Measurements from ENCODE around the gene TAMM41.
A peak's percentile ranks its signal among the peaks of the same experiment; 100 is the strongest.

Gene TAMM41

DNA sequence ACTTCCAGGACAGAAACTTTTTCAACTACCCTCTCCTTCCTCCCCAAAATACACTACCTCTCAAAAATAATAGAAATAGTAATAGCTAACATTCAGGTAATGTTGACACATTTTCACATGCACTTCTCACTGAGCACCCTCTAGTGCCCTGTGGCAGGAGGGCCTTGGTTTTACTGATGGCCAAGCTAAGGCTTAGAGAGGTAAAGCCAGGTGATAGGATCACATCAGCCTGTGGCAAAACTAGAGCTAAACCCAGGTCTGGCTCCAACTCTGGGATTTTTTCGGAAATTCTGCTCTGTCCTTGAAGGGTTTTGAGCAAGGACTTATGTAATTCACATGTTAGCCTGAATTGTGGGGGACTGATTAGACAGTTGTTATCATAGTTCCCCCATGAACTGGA is 922 bp upstream of the TAMM41 start:
- in situ Hi-C loops (cut with MboI; ENCODE audit: low sequenced_read_pairs, unreplicated experiment), result no loop called here
- DNase-seq (ENCODE audit: low spot score), result peak; percentile 22
- TF ChIP-seq, protein P1, sequence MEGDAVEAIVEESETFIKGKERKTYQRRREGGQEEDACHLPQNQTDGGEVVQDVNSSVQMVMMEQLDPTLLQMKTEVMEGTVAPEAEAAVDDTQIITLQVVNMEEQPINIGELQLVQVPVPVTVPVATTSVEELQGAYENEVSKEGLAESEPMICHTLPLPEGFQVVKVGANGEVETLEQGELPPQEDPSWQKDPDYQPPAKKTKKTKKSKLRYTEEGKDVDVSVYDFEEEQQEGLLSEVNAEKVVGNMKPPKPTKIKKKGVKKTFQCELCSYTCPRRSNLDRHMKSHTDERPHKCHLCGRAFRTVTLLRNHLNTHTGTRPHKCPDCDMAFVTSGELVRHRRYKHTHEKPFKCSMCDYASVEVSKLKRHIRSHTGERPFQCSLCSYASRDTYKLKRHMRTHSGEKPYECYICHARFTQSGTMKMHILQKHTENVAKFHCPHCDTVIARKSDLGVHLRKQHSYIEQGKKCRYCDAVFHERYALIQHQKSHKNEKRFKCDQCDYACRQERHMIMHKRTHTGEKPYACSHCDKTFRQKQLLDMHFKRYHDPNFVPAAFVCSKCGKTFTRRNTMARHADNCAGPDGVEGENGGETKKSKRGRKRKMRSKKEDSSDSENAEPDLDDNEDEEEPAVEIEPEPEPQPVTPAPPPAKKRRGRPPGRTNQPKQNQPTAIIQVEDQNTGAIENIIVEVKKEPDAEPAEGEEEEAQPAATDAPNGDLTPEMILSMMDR (IDR thresholded peaks at IDR 0.05; ENCODE audit: borderline replicate concordance, control extremely low read depth, extremely low read depth, insufficient read depth, missing control alignments), result no peak

DNA sequence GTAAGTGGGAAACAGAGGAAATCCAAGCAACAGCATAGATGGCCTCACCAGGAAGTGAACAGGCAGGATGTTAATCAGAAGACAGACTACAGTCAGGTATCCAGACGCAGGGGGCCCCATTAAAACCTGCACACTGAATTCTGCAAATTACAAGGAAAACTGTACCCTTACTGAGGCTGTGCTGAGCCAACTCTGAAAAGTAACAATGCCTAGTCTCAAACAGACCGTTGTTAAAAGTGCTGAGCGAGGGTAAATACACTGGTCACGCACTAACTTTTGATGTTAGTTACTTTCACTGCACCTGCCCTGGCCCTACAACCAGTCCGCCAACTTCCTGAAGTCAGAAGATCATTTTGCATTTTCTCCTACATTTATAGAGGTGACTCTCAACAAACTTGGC is 1.0 kb downstream of the TAMM41 start:
- in situ Hi-C loops (cut with MboI; ENCODE audit: low sequenced_read_pairs, unreplicated experiment), result no loop called here
- DNase-seq (ENCODE audit: low spot score), result peak; percentile 34
- TF ChIP-seq, protein P1 (IDR thresholded peaks at IDR 0.05; ENCODE audit: borderline replicate concordance, control extremely low read depth, extremely low read depth, insufficient read depth, missing control alignments), result no peak

DNA sequence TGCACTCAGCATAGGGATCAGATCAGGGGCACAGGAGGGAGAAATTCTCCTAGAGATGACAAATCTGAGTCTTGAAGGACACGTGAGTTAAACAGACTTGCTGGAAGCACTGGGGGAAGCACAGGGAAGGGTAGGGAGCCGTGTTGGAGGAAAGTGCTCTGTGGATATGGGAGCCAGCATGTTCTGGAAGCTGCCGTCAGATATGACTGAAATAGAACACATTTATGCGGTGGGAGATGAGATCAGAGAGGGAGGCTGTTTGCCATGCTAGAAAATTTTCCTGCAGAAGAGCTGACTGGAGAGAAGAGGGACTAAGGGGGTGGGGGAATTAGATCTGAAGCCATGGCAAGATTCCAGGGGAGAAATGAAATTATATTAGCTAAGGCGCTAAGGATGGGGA is 1.8 kb downstream of the TAMM41 start:
- DNase-seq (ENCODE audit: low spot score), result no peak
- in situ Hi-C loops (cut with MboI; ENCODE audit: low sequenced_read_pairs, unreplicated experiment), result no loop called here
- TF ChIP-seq, protein P1 (IDR thresholded peaks at IDR 0.05; ENCODE audit: borderline replicate concordance, control extremely low read depth, extremely low read depth, insufficient read depth, missing control alignments), result no peak

DNA sequence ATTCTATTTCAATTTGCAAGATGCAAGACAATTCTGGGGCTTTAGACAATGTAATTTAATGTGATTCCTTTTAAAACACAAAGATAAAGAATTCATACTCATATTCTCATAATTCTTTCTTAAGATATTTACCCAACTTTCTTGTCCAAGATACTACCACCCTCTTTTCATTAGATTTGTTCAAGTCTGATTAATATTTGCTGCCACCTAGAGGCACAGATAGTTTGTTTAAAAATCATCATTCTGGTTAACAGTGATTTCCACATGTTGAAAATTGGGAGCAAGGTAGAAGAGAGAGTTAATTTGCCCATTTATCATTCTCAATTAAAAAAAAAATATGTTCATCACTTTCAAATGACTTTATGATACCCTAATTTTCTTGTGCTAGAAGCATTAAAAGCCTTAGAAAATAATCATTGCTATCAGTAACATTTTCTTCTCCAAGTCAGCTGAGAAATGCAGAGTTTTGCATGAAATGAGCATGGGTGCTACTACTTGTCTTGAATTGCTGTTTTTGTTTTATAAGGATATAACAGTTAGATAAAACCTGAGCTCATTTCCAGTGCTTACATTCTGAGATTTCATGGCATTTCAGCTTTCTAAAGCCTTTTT is 11.6 kb downstream of the TAMM41 start:
- TF ChIP-seq, protein P1 (IDR thresholded peaks at IDR 0.05; ENCODE audit: borderline replicate concordance, control extremely low read depth, extremely low read depth, insufficient read depth, missing control alignments), result no peak
- in situ Hi-C loops (cut with MboI; ENCODE audit: low sequenced_read_pairs, unreplicated experiment), result no loop called here
- DNase-seq (ENCODE audit: low spot score), result peak; percentile 23

DNA sequence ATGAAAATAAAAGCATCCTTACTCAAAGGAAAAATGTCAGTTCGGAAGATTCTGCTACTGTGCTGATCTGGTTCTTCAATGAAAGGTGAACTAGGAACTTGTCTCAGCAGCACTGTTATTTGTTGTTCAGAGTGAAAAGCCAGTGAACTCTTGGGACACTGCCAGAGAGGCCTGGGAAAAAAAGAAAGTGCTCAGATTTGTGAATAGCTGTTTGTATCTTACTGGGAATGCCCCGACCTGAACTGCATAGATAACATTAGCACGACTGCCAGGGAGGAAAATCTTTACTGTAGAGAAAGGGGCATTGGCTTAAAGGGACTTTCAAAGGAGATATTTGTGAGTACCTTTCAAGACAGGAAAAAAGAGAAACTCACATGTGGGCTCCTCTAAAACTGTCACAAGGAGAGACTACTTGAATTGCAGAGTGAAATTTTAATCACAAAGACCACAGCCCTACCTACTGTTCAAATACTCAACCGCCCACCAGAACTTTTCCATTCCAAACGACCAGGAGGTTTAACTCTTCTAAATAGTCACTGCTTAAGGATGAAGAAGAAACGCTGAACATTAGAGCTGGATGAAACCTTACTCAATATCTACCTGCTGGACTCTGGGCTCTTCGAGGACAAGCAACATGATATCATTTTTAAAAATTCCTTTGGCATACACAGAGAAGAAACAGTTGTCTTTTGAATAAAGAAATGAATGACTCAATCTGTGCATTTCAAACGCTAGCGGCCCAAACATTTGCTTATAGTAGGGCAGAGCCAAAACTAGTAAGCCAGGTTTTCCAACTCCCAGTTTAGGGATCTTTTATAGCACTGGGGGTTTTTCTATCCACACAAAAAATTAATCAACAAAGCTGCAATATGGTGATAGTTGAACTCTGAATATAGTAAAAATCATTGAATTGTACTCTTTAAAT is 13.4 kb downstream of the TAMM41 start:
- in situ Hi-C loops (cut with MboI; ENCODE audit: low sequenced_read_pairs, unreplicated experiment), result no loop called here
- TF ChIP-seq, protein P1 (IDR thresholded peaks at IDR 0.05; ENCODE audit: borderline replicate concordance, control extremely low read depth, extremely low read depth, insufficient read depth, missing control alignments), result no peak
- no peak for DNase-seq (ENCODE audit: low spot score)

DNA sequence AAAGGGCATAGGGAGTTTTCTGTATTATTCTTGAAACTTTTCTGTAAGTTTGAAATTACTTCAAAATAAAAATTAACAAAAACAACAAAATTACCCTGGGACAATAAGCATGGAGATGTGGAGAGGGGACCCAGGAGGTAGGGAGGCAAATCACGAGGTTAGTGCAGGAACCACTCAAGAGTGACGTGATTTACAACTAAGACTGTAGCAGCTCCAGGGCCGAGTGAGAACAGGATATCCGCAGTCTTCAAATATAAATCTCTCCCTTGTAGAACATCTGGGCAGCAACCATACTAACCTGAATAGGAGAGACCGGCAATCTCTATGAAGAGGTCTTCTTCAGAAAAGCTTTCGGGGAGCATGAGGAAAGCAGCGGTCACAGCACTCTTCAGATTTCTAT is 17.3 kb downstream of the TAMM41 start:
- no peak for DNase-seq (ENCODE audit: low spot score)
- in situ Hi-C loops (cut with MboI; ENCODE audit: low sequenced_read_pairs, unreplicated experiment), result no loop called here
- TF ChIP-seq, protein P1 (IDR thresholded peaks at IDR 0.05; ENCODE audit: borderline replicate concordance, control extremely low read depth, extremely low read depth, insufficient read depth, missing control alignments), result no peak

All from GM13976 (cell line).